ENCODE results near the gene ARHGEF7. TPM values are rescaled to one million over a fixed set of nuclear protein-coding genes. Genes with fewer than 3 reads are reported as not detected.
"Not testable (repeated sequence)": the region's sequence is repeated elsewhere in the genome, so short reads cannot be mapped to it uniquely, and the experiment has no call there.

Gene ARHGEF7, protein sequence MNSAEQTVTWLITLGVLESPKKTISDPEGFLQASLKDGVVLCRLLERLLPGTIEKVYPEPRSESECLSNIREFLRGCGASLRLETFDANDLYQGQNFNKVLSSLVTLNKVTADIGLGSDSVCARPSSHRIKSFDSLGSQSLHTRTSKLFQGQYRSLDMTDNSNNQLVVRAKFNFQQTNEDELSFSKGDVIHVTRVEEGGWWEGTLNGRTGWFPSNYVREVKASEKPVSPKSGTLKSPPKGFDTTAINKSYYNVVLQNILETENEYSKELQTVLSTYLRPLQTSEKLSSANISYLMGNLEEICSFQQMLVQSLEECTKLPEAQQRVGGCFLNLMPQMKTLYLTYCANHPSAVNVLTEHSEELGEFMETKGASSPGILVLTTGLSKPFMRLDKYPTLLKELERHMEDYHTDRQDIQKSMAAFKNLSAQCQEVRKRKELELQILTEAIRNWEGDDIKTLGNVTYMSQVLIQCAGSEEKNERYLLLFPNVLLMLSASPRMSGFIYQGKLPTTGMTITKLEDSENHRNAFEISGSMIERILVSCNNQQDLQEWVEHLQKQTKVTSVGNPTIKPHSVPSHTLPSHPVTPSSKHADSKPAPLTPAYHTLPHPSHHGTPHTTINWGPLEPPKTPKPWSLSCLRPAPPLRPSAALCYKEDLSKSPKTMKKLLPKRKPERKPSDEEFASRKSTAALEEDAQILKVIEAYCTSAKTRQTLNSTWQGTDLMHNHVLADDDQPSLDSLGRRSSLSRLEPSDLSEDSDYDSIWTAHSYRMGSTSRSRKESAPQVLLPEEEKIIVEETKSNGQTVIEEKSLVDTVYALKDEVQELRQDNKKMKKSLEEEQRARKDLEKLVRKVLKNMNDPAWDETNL
- total RNA-seq = 176 and 179 TPM in 2 replicates

DNA sequence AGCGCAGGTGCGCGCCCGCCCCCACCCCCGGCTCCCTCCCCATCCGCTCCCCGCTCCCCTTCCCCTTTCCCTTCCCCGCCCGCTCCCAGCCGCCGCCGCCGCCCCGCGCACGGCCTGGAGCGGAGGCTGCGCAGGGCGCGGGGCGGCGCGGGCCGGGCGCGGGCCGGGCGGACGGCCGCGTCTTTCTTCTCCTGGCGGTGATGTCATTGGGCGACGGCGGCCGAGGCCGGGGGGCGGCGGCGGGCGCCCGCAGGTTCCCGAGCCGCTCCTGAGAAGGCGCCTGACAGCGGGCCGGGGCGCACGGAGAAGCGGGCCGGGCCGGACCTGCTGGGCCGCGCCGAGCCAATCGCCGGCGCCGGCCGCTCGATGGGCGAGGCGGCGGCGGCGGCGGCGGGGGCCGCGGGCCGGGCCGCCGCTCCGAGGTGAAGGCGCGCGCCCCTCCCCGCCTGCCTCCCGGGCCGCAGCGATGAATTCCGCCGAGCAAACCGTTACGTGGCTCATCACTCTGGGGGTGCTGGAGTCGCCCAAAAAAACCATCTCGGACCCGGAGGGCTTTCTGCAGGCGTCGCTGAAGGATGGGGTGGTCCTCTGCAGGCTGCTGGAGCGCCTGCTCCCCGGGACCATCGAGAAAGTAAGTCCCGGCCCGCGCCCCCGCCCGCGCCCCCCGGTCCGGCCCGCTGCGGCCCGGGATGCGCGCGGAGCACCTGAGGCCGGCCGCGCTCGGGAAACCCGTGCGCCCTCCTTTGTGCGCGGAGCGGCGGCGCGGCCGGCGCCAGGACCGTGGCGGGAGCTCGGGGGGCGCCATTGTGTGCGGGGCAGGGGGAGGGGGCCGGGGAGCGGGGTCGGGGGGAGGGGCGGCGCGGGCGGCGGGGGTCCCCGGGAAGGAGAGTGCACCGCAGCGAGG is at the start of gene ARHGEF7:
Gene ARHGEF7, plus strand, starts transcription at position 250 of the 904 bp plus-strand sequence. Its CDS starts 217 bp downstream, at position 467.
- DNase-seq (ENCODE audit: low read depth in 2 of 2) = peak; percentile 8 to 13

DNA sequence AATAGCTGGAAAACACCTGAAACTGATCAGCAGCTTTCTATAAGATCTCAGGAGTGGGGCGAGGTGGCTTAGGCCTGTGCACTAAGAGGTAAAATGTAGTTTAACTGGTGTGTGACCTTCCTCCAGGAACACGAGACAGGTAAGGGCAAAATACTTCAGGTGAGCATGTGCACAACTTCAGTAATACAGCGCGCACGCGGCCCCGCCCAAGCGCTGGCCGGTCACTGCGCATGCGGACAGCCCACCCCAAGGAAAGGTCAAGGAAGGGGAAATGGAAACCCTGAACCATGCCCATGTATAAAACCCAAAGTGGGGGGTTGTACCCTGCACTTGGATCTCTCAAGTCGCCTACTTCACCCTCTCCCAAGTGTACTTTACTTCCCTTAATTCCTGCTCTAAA is 49.4 kb upstream of the ARHGEF7 start:
- DNase-seq (ENCODE audit: low read depth in 2 of 2) = no peak

DNA sequence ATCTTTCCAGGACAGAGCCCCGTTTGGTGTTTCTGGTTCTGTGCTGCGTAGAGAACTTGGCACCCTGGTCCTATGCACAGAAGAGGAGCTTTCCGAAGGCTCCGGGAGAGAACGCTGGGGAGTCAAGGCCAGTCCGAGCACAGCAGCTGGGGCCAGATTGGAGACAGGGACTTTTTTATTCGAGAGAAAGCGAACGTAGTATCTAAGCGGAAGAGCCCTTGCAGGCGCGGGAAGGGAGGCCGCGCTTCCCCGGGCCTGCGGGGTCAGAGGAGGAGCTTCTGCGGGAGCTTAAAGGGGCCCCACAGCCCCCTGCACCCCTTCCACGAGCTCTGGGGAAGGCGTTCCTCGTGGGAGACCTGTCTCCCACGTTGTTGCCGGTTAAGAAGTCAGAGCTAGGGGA is 48.6 kb upstream of the ARHGEF7 start:
- no peak for DNase-seq (ENCODE audit: low read depth in 2 of 2)

DNA sequence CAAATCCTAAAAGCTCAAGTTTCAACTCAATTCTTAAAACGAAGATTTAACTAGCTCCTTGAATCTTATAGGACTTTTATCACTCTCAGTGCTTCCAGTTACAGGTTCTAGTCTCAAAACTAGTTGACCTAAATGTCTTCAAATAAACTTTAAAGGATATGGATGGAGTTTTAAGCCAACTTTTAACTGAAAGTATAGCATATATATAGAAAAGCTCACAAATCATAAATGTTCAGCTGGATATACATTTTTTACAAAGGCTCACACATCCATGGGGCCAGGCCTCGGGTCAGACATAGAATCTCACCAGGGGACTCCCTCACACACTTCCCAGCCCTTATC is 47.1 kb upstream of the ARHGEF7 start:
- DNase-seq (ENCODE audit: low read depth in 2 of 2) = no peak

DNA sequence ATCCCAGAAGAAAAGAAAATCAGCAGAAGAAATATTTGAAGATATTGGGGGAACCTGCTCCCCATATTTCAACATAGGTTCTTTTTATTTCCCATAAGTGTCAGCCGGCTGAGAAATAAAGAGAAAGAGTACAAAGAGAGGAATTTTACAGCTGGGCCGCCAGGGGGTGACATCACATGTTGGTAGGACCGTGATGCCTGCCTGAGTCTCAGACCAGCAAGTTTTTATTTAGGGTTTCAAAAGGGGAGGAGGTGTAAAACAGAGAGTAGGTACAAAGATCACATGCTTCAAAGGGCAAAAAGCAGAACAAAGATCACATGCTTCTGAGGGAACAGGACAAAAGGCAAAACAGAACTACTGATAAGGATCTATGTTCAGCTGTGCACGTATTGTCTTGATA is 44.0 kb upstream of the ARHGEF7 start:
- peak in 1 of 2 donors; percentile 35 for DNase-seq (ENCODE audit: low read depth in 2 of 2)

DNA sequence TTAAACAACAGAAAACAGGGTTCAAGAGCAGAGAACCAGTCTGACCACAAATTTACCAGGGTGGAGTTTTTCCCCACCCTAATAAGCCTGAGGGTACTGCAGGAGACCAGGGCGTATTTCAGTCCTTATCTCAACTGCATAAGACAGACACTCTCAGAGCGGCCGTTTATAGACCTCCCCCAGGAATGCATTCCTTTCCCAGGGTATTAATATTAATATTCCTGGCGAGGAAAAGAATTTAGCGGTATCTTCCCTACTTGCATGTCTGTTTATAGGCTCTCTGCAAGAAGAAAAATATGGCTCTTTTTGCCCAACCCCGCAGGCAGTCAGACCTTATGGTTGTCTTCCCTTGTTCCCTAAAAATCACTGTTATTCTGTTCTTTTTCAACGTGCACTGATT is 43.6 kb upstream of the ARHGEF7 start:
- DNase-seq (ENCODE audit: low read depth in 2 of 2) = not testable (repeated sequence)

DNA sequence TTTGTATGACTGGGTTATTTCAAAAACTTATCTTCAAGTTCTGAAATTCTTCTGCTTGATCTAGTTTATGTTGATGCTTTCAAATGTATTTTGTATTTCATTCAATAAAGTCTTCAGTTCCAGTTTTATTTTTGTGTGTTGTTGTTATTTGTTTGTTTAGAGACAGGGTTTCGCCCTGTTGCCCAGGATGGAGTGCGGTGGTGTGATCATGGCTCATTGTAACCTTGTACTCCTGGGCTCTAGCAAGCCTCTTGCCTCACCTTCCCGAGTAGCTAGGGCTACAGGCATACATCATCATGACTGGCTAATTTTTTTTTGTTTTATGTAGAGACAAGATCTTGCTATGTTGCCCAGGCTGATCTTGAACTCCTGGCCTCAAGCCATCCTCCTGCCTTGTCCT is 40.3 kb upstream of the ARHGEF7 start:
- DNase-seq (ENCODE audit: low read depth in 2 of 2) = no peak

DNA sequence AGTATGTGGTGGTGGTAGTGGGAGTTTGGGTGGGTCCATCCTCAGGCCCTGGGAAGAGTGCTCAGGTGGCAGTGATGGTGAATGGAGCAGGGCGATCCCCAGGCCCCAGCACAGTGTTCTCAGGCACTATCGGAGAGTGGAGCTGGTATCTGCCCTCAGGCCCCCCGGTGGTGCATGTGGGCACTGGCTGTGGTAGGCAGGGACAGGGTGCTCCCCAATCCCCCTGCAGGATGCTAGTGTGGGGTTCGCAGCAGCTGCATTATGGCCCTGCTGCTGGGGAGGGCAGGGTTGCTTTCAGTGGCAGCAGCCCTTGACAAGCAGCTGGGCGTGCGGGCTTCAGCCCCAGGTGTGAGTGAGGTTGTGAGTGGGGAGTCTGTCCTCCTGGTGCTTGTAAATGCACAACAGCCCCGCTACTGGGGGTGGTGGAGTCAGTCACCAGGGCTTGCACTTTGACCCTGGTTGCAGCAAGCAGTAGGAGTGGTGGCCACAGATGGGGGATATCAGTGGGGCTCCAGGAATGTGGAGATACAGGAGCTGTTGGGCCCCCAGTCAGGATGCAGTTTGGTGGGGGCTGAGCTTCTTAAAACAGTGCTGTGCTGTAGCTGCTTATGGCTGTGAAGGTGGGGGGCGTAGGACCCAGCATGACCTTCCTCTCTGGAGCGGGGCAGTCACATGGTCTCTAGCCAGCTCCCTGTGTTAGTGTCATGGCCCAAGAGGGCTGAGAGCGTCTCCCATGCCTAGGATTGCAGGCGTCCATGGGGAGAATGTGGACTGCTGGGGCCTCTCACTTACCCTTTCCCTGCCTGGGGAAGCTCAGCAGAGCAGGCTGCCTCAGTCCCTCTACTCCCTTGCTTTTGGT is 38.7 kb upstream of the ARHGEF7 start:
- DNase-seq (ENCODE audit: low read depth in 2 of 2) = no peak

DNA sequence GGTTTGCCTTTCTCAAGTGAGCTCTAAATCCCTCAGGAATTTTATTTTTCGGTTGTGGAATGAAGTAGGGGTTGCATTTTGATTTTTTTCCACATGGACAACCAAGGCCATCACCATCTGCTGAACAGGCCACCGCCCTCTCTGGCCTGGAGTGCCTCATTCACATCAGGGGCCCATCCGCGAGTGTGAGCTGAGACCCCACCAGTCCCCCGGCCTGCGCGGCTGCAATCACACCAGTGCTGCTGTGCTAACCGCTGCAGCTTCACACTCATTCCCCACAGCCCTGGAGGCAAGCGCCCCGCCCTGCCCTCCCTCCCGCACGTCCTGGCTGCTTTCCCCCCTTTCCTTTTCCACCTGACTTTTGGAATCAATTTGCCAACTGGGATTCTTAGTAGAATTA is 35.7 kb upstream of the ARHGEF7 start:
- no peak for DNase-seq (ENCODE audit: low read depth in 2 of 2)

DNA sequence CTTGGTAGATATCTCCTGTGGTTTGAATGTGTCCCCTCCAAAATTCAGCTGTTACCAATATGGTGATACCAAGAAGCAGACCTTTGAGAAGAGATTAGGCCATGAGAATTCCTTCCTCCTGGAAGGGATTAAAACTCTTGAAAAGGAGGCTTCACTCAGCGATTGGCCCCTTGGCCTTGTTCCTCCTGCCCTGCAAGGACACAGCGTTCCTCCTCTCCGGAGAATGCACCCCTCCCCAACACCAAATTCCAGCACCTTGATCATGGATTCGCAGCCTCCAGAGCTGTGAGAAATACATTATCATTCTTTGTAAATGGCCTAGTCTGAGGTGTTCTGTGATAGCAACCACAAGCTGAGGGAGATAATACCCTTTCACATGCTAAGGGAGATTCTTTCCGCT is 34.5 kb upstream of the ARHGEF7 start:
- DNase-seq (ENCODE audit: low read depth in 2 of 2) = no peak

DNA sequence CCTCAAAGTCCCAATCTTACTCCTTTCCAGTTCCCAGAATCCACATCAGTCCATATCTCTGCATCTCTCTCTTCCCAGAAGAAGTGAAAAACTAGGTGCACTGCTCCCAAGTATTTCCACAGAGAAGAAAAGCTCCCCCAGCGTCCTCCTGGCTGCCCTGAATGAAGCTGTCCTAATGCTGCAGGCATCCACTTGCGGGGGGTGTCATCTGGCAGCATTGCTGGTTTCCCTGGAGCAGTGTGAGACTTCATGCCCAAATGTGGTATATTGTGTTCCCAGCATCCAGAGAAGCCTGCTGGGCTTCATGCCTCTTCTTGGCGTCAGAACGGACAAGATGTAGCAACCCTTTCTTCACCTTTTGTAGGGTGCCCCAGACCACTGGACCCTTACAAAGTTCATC is 32.9 kb upstream of the ARHGEF7 start:
- no peak for DNase-seq (ENCODE audit: low read depth in 2 of 2)

DNA sequence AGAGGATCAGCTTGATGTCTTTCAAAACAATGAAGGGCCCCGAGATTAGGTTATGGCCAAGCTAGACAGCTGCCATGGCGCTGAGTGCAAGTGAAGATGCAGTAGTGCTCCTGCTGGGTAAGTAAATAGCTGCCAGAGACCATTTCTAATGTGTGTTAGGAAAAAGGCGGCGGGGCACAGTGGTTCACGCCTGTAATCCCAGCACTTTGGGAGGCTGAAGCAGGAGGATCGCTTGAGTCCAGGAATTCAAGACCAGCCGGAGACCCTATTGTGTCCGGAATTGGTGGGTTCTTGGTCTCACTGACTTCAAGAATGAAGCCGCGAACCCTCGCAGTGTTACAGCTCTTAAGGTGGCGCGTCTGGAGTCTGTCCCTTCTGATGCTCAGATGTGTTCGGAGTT is 32.3 kb upstream of the ARHGEF7 start:
- not testable (repeated sequence) for DNase-seq (ENCODE audit: low read depth in 2 of 2)

DNA sequence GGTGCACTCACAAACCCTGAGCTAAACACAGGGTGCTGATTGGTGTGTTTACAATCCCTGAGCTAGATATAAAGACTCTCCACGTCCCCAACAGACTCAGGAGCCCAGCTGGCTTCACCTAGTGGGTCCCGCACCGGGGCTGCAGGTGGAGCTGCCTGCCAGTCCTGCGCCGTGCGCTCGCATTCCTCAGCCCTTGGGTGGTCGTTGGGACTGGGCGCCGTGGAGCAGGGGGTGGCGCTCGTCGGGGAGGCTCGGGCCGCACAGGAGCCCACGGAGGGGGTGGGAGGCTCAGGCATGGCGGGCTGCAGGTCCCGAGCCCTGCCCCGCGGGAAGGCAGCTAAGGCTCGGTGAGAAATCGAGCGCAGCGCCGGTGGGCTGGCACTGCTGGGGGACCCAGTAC is 31.4 kb upstream of the ARHGEF7 start:
- DNase-seq (ENCODE audit: low read depth in 2 of 2) = not testable (repeated sequence)

DNA sequence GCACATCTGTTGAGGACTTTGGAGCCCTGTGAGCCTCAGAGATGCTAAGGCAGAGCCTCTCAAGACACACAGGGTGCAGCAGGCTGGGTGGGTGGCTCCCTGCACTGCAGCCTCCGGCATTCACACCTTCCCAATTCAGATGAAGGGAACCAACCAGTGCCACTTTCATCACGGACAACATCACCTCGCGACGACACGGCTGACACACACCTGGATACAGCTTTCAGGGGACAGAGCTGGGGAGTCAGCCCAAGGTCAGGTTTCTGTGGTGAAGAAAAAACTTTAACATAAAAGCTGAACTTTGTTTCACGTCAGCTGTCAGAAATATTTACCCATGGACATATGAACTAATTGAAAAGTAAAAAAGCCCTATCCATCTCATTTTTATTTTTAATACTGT is 24.9 kb upstream of the ARHGEF7 start:
- DNase-seq (ENCODE audit: low read depth in 2 of 2) = no peak

DNA sequence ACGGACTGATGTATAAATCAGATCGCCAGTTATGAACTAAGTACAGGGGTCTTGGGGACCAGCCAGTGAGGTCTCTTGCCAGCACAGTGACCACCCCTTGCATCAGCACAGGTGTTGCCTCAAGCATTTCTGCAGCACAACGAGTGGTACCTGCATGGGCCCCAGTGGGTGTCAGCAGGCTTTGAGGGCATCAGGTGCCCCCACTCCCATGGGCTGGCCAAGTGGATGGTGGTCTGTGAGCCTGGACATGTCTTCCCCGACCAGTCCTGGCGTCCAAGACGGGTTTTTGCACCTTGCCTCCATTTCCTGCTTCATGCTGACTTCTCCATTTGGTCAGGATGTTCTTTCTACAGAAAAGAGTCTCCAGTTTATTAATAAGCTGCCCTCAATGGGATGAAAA is 22.4 kb upstream of the ARHGEF7 start:
- DNase-seq (ENCODE audit: low read depth in 2 of 2) = no peak

DNA sequence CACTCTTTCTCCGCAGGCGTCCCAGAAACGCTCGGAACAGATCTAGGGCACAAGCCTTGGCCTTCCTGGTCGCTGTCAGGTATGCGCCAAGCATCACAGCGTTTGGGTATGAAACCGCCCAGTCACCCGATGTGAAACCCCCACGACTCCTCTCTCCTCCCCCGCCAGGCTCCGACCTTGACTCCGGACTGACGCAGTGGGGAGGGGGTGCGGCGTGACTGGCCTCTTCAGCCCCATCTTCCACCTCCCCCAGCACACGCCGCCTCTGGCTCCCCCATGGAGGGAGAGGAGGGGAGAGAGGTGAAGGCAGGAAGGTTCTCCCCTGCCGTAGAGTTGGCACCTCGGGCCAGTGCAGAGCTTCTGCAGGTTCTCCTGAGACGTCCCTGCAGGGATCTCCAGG is 22.0 kb upstream of the ARHGEF7 start:
- no peak for DNase-seq (ENCODE audit: low read depth in 2 of 2)

DNA sequence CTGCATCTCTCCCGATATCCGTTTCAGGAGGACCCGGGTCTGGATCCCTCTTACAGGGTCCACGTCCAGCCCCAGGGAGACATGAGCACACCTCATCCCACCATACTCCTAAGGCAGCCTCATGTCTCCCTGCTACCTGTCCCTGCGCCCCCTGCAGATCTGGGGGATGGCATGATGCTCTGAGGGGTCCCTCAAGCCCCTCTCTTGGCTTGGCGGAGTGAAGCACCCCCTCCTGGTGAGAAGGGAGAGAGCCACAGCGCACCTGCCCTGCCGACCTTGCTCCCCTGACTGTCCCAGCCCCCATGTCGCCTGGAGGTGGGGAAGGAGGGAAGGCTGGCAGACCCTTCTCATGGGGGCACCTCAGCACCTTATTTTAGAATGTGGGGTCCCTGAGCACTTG is 21.5 kb upstream of the ARHGEF7 start:
- no peak for DNase-seq (ENCODE audit: low read depth in 2 of 2)

DNA sequence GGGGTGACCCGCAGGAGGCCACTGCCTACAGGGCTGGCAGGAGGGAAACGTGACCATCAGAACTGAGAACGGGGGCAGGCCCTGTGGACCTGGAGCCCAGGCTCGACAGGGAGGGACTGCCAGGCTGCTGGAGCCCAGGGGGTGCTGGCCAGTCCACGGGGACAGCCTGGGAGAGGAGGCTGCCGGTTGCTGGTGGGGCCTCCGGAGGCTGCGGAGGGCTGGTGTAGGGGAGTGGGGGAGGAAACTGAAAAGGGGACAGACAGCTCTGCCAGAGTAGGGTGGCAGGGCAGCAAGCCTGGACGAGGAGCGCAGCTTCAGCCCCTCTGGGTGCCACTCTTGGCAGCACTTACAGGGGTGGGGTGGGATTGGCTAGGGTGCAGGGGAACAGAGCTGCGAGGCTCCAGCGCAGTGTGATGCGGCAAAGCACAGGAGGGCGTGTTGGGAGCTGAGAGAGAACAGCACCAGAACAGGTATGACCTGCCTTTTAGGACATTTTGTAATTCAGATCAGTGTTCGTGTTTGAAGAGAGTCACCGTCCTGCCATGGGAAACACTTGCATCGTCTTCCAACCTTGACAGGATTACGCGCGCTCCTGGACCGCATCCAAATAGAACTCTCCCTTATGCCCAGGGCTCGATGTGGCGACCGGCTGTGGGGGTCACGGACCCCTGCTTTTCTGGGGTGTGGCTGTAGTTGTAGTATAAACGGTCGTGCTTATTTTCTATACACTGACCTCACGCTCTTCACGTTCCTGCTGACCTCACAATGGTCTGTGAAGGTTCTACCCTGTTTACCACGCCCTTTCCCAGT is 19.9 kb upstream of the ARHGEF7 start:
- no peak for DNase-seq (ENCODE audit: low read depth in 2 of 2)

DNA sequence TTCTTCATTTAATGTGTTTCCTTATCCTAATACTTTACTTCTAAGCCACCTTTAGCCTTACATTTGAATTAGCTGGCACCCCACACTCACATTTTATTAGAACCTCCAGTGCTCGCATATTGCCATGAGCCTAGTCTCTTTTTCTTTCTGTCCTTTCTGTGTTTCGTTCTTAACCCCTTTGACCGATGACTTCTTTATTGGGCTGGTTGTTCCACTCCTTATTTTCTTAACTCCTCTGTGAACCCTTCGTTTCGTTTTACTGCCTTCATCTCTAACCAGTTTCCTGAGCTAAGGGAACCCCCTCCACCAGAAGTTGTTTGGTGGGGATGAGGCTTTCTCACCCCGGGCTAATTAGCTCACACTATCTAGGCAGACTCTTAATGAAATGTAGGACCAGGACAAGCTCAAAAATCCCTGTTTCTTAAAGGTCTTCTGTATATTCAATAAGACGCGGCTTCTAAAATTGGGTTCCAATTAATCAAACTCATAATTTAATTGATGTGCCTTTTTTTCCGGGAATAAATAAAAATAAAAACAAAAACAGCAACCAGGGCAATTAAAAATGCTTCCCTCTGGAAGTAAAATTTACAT is 19.1 kb upstream of the ARHGEF7 start:
- DNase-seq (ENCODE audit: low read depth in 2 of 2) = no peak

DNA sequence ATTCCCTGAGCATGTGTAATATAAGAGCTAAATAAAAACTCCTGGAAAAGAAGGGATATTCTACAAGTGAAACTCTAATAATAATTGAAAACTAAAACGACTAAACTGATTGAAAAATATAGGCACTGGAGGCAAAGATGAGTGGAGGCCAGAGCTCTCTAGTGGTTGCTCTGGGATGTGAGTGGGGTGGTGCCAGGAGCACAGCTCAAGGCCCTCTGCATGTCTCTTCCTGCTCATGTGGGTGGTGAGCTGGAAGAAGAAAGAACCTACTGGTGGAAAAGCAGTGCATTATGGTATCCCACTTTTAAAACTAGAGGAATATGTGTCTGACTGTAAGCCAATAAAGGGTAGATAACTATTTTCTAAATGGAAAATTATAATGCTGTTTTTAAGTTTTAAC is 15.8 kb upstream of the ARHGEF7 start:
- no peak for DNase-seq (ENCODE audit: low read depth in 2 of 2)

All from lung microvascular endothelial cell (primary cell).